Effector memory CD4-positive, alpha-beta T cell (primary cell): ENCODE data around the gene SSTR4.

Source experiments
- DNase-seq, 3 donors: peaks; one replicate each; pipeline ENCODE4 v3.0.0-alpha.2; 2020
- H3K27ac ChIP-seq: 2 replicates; pipeline ENCODE4 v1.7.0; 2013; ENCODE audit warnings: mild to moderate bottlenecking, low read length, moderate library complexity; ENCODE audit not compliant: insufficient read depth, poor library complexity, severe bottlenecking
- H3K27me3 ChIP-seq: replicated peaks from 2 replicates; pipeline ENCODE4 v1.7.0; 2013; ENCODE audit warnings: mild to moderate bottlenecking, low read length; ENCODE audit not compliant: insufficient read depth, control insufficient read depth, poor library complexity, severe bottlenecking
- H3K36me3 ChIP-seq: 2 replicates; pipeline ENCODE4 v1.7.0; 2013; ENCODE audit warnings: mild to moderate bottlenecking, low read length, moderate library complexity; ENCODE audit not compliant: control insufficient read depth, insufficient read depth
- H3K4me1 ChIP-seq: 2 replicates; pipeline ENCODE4 v1.7.0; 2013; ENCODE audit warnings: low read length, mild to moderate bottlenecking; ENCODE audit not compliant: control insufficient read depth, insufficient read depth, poor library complexity, severe bottlenecking
- H3K4me3 ChIP-seq: 2 replicates; pipeline ENCODE4 v1.7.0; 2013; ENCODE audit warnings: low read length, low read depth, mild to moderate bottlenecking; ENCODE audit not compliant: insufficient read depth, poor library complexity, severe bottlenecking
- H3K9me3 ChIP-seq: 2 replicates; pipeline ENCODE4 v1.7.0; 2013; ENCODE audit warnings: mild to moderate bottlenecking, low read length, moderate library complexity; ENCODE audit not compliant: control insufficient read depth

The SSTR4 gene

GRCh38 chr20:23037017-23037481 is 1.9 kb downstream of the SSTR4 start:
- Histone ChIP-seq H3K36me3 (no peaks in the 10 kb centered on the region), H3K9me3 (no peaks in the 10 kb centered on the region), H3K4me3 (no peak overlapping the region), H3K27me3 (no peaks in the 10 kb centered on the region), H3K4me1 (no peaks in the 10 kb centered on the region), H3K27ac (no peak overlapping the region)
- DNase-seq: no peak

DNA sequence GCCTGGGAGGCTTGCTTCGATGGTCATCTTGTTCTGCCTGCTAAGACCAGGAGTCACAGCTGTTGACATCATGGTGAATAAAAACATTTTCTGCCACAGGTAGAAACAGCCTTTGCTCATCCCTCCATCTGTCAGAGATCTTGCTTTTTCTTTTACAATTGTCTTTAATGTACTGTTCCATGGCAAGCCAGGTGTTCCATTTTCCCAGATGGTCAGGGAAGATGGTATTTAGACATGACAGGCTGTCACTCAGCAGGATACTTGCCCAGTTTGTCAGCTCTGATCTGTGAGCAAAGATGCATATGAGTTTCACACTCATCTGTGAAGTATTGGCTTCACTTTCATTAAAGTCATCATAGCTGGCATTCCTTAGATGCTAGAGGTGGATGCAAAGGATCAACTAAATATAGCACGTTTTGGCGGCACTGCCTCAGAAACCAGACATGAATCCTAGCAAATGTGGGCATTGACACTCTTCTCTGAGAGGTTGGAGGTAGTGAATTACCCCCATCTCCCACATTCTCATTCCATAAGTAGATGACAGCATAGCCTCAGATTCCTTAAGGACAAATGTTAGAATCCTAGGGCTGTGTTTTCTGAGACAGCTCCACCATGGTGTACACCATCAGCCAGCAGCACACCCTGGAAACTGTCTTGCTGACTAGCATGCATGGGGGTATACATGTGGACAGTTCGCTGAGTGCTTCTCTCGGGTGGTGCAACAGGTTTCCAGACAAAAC is 4.2 kb downstream of the SSTR4 start:
- Histone ChIP-seq H3K36me3 (no peaks in the 10 kb centered on the region), H3K9me3 (no peaks in the 10 kb centered on the region), H3K4me1 (no peaks in the 10 kb centered on the region), H3K27ac (no peak overlapping the region), H3K27me3 (no peaks in the 10 kb centered on the region), H3K4me3 (no peak overlapping the region)
- no peak for DNase-seq

DNA sequence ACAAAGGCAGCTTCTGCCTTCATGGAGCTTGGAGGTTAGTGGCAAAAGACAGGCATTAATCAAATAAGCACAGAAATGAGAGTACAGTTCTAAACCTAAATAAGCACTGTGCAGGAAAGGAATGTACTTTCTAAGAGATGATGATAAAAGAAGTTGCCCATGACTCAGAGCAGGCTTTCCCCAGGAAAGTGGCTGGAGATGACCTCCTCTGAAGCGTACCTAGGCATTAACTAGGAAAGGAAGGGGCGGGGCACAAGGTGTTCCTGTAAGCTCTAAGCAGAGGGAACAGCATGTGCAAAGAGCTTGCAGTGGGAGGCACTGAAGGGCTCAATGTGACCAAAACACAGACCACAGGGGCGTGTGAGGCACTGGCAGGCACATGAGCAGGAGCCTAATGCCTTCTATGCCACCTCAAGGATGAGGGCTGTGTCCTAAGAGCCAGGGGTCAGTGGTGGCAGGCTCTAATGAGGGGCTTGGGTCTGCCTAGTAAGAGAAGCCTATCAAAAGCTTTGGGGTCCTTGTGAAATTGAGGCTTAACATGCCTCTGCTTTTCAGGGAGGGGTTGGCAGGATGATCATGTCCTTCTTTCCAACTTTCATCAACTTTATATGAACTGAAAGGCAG is 4.9 kb downstream of the SSTR4 start:
- Histone ChIP-seq H3K9me3 (no peaks in the 10 kb centered on the region), H3K27ac (no peak overlapping the region), H3K4me1 (no peaks in the 10 kb centered on the region), H3K27me3 (no peaks in the 10 kb centered on the region), H3K36me3 (no peaks in the 10 kb centered on the region), H3K4me3 (no peak overlapping the region)
- DNase-seq: no peak

DNA sequence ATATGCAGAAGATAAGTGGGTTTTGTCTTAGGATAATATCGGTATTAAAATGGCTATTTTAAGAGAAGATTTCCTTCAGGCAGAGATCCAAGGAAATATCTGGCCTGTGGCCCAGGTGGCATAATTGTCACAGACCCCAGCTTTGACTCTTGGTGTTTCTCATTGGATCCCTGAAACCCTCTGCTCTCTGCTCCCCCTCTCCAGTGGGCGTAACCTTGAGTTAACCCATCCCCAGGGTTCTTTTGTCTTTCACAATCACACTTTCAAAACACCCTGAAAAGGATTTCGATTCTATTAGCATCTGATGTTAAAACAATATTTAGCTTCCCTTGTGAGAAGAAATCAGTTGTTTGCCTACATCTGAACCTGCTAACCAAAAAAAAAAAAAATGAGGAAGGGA is 7.2 kb downstream of the SSTR4 start:
- DNase-seq: no peak
- no peak overlapping the region for H3K4me3 ChIP-seq
- H3K9me3 ChIP-seq: no peaks in the 10 kb centered on the region
- no peak overlapping the region for H3K27ac ChIP-seq
- H3K36me3 ChIP-seq: no peaks in the 10 kb centered on the region
- H3K27me3 ChIP-seq: peaks cover 6% of the 10 kb centered on the region
- no peaks in the 10 kb centered on the region for H3K4me1 ChIP-seq

DNA sequence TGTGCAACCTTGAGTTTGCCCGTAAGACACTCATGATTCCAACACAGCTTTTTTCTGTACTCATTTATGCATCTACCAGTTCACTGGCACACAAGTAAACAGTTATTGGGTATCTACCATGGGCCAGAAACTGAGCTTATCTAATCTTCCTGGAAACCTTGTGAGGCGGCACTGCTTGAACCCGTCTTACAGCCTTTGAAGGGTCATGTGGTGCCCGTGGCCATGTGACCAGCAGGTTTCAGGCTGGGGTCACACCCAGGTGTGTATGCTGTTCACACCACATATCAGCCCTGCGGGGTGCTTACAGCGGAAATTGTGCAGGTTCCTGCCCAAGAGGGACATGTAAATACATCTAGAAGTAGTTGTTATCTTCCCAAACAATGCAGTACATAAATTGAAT is 8.3 kb downstream of the SSTR4 start:
- H3K9me3 ChIP-seq: no peaks in the 10 kb centered on the region
- no peak overlapping the region for H3K27ac ChIP-seq
- peaks cover 13% of the 10 kb centered on the region for H3K27me3 ChIP-seq
- DNase-seq: no peak
- H3K36me3 ChIP-seq: no peaks in the 10 kb centered on the region
- peaks cover 2% of the 10 kb centered on the region for H3K4me1 ChIP-seq
- H3K4me3 ChIP-seq: no peak overlapping the region

- Histone ChIP-seq H3K27ac (no peak overlapping the region), H3K4me1 (peaks cover 2% of the 10 kb centered on the region), H3K4me3 (no peak overlapping the region), H3K9me3 (no peaks in the 10 kb centered on the region), H3K36me3 (no peaks in the 10 kb centered on the region), H3K27me3 (peaks cover 18% of the 10 kb centered on the region)
- no peak for DNase-seq
Observed at GRCh38 chr20:23046431-23046830, 11.3 kb downstream of the SSTR4 start.

DNA sequence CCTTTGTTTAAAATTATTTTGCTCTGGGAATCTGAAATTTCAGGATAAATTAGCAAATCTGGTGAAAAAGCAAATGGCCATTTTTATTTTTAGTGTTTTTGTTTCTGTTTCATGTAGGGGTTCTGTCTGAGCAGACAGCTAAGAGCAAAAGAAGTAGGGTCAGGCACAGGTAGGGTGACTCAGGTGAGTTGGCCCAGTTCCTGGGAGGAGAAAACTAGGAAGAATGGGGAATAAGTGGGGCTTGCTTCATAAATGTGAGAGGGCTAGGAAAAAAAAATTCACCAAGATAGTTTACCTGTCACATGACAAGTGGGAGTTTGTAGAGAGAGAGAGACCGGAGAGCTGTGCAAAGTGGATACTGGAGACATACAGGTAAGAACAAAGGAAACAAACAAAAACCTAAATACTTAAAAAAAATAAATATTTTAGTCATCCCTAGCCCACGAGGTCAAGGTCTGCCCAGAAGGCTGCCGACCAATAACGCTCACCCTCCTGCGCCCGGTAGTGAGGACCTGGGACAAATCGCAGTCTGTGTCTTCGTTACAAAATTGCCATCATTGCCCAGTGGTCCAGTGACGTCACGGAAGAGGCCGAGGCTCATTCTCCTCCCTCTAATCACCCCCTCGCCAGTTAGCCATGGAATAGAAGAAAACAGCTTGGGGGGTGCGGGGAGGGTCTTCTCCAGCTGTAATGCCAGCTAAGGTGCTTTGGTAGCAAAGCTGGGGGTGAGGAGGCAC is 12.1 kb downstream of the SSTR4 start:
- no peaks in the 10 kb centered on the region for H3K9me3 ChIP-seq
- H3K36me3 ChIP-seq: no peaks in the 10 kb centered on the region
- H3K27me3 ChIP-seq: peaks cover 18% of the 10 kb centered on the region
- H3K4me1 ChIP-seq: peaks cover 2% of the 10 kb centered on the region
- H3K27ac ChIP-seq: no peak overlapping the region
- no peak for DNase-seq
- H3K4me3 ChIP-seq: no peak overlapping the region

GRCh38 chr20:23047738-23048214 is 12.7 kb downstream of the SSTR4 start:
- no peak overlapping the region for H3K4me3 ChIP-seq
- H3K36me3 ChIP-seq: no peaks in the 10 kb centered on the region
- peaks cover 18% of the 10 kb centered on the region for H3K27me3 ChIP-seq
- no peaks in the 10 kb centered on the region for H3K9me3 ChIP-seq
- H3K4me1 ChIP-seq: peaks cover 2% of the 10 kb centered on the region
- DNase-seq: no peak
- H3K27ac ChIP-seq: no peak overlapping the region

DNA sequence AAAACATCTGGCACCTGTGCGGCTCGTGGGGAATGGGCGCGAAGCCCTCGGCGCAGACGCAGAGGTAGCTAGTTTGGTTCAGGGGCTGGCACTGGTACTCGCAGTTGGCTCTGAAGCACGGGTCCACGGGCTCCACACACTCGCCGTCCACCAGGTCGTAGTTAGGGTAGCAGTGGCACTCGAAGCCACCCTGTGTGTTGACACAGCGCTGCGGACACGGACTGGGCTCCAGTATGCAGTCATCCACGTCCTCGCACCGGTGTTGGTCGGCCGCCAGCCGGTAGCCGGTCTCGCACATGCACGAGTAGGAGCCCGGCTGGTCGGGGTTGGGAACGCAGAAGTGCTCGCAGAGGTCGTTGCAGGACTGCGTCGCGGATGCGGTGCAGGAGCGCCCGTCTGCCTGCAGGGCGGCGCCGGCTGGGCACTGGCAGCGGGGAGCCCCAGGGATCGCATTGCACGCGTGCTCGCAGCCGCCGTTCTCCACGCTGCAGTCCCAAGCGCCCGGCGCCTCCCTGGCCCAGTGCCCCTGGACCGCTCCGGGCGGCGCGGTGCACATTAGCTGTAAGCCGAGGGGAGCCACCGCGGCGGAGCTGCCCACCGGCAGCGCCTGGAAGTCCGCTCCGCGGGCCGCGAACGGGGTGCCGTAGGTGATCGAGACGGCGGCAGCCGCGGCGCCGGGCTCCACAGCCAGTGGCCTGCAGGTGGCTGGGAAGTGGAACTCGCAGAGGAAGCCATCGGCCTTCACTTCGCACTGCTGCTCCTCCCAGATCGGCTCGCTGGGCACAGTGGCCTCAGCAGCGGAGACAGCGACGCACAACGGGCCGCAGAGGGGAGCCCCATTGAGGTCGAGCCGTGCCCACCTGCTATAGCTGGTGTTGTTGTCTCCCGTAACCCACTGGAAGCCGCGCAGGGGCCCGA is 13.4 kb downstream of the SSTR4 start:
- Histone ChIP-seq H3K9me3 (no peaks in the 10 kb centered on the region), H3K36me3 (no peaks in the 10 kb centered on the region), H3K27me3 (peaks cover 18% of the 10 kb centered on the region), H3K4me3 (peak overlapping the region; percentile 25), H3K4me1 (peaks cover 2% of the 10 kb centered on the region), H3K27ac (no peak overlapping the region)
- DNase-seq: no peak
